Jurkat, Clone E6-1 (cell line): ENCODE results near the gene LGR4.
"Not testable (repeated sequence)": the region's sequence is repeated elsewhere in the genome, so short reads cannot be mapped to it uniquely, and the experiment has no call there.

Experiments
- DNase-seq: peaks from one replicate; pipeline ENCODE4 v3.0.0-alpha.2; 2011; ENCODE audit warnings: low read depth, low spot score
- H3K4me3 ChIP-seq: 2 replicates; pipeline ENCODE4 v1.5.1; 2011; ENCODE audit warnings: mild to moderate bottlenecking, low read length, control low read depth, moderate library complexity

The LGR4 gene

DNA sequence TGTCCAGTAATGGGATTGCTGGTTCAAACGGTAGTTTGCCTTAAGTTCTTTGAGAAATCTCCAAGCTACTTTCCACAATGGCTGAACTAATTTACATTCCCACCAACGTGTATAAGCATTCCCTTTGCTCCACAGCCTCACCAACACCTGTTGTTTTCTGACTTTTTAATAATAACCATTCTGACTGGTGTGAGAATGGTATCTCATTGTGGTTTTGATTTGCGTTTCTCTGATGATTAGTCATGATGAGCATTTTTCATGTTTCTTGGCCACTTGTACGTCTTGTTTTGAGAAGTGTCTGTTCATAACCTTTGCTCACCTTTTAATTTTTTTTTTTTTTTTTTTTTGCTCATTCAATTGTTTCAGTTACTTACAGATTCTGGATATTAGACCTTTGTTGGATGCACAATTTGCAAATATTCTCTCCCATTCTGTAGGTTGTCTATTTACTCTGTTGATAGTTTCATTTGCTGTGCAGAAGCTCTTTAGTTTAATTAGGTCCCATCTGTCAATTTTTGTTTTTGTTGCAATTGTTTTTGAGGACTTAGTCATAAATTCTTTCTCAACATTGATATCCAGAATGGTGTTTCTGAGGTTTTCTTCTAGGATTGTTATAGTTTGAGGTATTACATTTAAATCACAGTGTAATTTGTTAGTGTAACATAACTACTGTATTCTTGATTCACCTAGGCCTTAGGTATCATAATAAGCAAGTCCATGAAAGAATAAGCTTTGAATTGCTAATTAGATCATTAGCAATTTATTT, 142.5 kb downstream of the LGR4 start:
- DNase-seq, result no peak
- H3K4me3 ChIP-seq, result no peak overlapping the region

DNA sequence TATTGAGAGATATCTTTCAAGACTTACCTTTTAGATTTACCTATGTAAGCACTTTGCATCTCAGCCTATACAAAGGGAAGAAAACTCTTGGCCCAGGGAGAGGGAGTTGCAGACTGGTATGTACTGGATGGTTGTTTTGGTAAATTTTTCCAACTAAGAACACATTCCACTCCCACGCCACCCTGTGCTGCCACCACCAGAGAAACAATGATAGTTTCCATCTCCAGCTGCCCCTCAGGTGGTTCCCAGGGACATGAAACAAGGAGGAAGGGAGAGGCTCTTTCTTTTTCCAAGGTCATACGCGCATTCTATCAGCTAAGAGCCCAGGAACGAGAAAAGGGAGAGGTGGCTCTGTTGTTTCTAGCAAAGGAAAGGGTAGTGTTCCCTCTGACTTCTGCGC, 144.0 kb downstream of the LGR4 start:
- DNase-seq, result no peak
- no peak overlapping the region for H3K4me3 ChIP-seq

DNA sequence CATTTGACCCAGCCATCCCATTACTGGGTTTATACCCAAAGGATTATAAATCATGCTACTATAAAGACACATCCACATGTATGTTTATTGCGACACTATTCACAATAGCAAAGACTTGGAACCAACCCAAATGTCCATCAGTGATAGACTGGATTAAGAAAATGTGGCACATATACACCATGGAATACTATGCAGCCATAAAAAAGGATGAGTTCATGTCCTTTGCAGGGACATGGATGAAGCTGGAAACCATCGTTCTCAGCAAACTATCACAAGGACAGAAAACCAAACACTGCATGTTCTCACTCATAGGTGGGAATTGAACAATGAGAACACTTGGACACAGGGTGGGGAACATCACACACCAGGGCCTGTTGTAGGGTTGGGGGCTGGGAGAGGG, 145.5 kb downstream of the LGR4 start:
- H3K4me3 ChIP-seq, DNase-seq: not testable (repeated sequence)

DNA sequence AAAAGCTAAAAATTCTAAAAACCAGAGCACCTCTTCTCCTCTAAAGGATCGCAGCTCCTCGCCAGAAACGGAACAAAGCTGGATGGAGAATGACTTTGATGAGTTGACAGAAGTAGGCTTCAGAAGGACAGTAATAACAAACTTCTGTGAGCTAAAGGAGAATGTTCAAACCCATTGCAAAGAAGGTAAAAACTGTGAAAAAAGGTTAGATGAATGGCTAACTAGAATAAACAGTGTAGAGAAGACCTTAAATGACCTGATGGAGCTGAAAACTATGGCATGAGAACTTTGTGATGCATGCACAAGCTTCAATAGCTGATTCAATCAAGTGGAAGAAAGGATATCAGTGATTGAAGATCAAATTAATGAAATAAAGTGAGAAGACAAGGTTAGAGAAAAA, 150.4 kb downstream of the LGR4 start:
- not testable (repeated sequence) for DNase-seq

DNA sequence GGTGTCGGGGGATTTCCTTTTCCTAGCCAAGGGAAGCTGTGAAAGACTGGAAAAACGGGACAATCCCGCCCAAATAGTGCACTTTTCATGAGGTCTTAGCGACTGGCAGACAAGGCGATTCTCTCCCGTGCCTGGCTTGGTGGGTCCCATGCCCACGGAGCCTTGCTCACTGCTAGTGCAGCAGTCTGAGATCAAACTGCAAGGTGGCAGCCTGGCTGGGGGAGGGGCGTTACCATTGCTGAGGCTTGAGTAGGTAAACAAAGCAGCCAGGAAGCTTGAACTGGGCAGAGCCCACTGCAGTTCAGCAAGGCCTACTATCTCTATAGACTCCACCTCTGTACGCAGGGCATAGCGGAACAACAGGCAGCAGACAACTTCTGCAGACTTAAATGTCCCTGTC, 151.2 kb downstream of the LGR4 start:
- not testable (repeated sequence) for DNase-seq, H3K4me3 ChIP-seq

More for the DNA sequence above, 150.4 kb downstream of the LGR4 start:
- not testable (repeated sequence) for H3K4me3 ChIP-seq

DNA sequence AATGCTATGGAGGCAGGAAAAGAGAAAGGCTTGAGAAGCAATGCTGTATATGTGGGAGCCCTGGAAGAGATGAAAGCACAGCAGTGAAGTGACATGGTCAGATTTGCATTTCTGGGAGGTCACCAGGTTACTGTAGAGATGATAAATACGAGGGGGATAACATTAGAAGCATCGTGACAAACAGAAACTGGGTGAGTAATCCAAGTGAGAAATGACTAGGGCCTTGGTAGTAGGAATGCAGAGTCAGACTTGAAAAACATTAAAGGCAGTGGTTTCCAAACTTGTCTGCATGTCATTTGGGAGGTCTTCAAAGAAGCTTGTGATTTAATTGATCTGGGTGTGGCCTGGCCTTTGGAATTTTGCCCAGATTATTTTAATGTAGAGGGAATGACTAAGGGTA, 153.5 kb downstream of the LGR4 start:
- no peak for DNase-seq
- no peak overlapping the region for H3K4me3 ChIP-seq

DNA sequence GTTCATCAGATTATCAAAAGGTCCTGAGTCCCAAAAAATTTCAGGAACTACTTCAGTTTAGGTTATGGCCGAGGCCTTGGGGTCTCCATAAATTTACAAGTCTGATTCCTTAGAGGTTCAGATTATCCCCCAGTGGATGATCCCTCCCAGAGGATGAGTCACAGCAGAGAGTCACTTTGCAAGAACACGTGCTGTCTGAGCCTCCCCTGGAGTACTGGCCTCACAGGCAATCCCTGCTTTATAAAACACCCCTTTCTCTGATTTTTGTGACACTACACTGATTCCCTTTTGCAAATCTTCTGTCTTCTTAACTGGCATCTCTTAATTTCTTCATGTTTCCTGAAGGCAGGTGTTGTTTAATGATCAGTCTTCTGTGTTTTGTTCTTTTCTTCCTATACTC, 154.8 kb downstream of the LGR4 start:
- no peak overlapping the region for H3K4me3 ChIP-seq
- no peak for DNase-seq
